Stimulated activated CD4-positive, alpha-beta T cell treated with anti-CD3 and anti-CD28 coated beads, TNF-alpha, amount 100 ng/mL, for 24 hours (primary cell): ENCODE data around the gene PLLP.

Experiments
- DNase-seq, 3 experiments: peaks; one replicate each; pipeline ENCODE4 v3.0.0-alpha.2; 2020; ENCODE audit warnings: low read depth in 3 of 3

The PLLP gene

GRCh38 chr16:57225978-57226377 is 58.5 kb downstream of the PLLP start:
- DNase-seq: no peak

DNA sequence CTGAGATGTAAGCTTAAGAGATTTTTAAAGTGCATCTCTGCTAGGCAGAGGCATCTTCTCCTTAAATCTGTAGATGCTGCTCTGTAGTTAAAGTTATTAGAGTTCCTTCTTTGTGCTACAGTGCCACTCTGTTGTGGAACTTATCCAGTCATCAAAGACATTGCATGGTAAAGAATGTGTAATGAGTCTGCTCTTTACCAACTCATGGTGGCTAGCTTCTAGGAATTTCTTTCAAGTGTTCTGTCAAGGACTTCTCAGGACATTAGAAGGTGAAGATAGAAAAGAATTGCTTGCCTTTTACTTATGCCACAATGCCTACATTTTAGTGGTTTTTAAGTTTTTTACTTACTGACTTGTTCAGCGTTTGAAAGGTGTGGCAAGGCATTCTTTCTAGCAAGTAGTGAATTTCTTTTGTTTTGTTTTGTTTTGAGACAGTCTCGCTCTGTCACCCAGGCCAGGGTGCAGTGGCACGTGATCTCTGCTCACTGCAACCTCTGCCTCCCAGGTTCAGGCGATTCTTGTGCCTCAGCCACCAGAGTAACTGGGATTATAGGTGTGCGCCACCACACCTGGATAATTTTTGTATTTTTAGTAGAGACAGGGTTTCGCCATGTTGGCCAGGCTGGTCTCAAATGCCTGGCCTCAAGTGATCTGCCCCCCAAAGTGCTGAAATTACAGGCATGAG is 59.7 kb downstream of the PLLP start:
- DNase-seq: no peak

DNA sequence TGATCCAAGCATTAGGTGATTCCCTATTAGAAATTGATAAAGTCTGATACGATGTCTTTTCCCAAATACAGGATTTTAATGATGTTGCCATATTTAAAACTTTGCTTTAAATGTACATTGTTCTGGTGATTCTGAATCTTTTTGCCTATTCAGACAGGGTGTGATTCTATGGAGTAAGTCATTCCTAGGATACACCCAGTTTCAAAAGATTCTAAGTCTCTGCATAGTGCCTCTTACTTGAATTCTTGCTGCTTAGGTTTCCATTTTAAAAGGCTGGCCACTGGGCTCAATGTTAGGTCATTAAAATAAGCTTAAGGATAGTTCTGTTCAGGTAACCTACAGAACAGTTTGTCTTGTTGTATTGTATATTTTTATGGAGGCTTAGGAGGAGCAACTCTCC is 61.4 kb downstream of the PLLP start:
- DNase-seq: no peak

GRCh38 chr16:57216968-57217367 is 67.5 kb downstream of the PLLP start:
- DNase-seq: no peak

- no peak for DNase-seq
Observed at GRCh38 chr16:57213462-57213861, 71.0 kb downstream of the PLLP start.

DNA sequence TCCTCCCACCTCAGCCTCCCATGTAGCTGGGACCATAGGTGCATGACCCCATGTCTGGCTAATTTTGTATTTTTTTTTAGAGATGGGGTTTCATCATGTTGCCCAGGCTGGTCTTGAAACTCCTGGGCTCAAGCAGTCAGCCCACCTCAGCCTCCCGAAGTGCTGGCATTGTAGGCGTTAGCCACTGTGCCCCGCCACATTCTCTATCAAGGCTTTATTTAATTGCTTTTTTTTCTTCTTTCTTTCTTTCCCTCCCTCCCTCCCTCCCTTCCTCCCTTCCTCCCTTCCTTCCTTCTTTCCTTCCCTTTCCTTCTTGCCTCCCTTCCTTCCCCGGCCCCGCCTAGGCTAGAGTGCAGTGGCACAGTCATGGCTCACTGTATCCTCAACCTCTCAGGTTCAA is 74.7 kb downstream of the PLLP start:
- DNase-seq: no peak

- DNase-seq: no peak
Observed at GRCh38 chr16:57208926-57209325, 75.5 kb downstream of the PLLP start.
